HT-29 (cell line): ENCODE measurements around the gene AARS2. TPM values are rescaled to one million over a fixed set of nuclear protein-coding genes. Genes with fewer than 3 reads are reported as not detected.
"Not testable (repeated sequence)": the region's sequence is repeated elsewhere in the genome, so short reads cannot be mapped to it uniquely, and the experiment has no call there.

Experiments
- DNase-seq: peaks from one replicate; pipeline ENCODE4 v3.0.0-alpha.2; 2015; ENCODE audit warnings: low spot score
- total RNA-seq: library from RNA; depleted of rRNA; stranded (reverse); fragments of >200 nt; shearing (Covaris generic); gene quantifications from 2 replicates; pipeline ENCODE4 v1.2.3, GENCODE V29; 2014; rRNA removed

Gene AARS2
- 27.7 and 30.6 TPM in 2 replicates for total RNA-seq

DNA sequence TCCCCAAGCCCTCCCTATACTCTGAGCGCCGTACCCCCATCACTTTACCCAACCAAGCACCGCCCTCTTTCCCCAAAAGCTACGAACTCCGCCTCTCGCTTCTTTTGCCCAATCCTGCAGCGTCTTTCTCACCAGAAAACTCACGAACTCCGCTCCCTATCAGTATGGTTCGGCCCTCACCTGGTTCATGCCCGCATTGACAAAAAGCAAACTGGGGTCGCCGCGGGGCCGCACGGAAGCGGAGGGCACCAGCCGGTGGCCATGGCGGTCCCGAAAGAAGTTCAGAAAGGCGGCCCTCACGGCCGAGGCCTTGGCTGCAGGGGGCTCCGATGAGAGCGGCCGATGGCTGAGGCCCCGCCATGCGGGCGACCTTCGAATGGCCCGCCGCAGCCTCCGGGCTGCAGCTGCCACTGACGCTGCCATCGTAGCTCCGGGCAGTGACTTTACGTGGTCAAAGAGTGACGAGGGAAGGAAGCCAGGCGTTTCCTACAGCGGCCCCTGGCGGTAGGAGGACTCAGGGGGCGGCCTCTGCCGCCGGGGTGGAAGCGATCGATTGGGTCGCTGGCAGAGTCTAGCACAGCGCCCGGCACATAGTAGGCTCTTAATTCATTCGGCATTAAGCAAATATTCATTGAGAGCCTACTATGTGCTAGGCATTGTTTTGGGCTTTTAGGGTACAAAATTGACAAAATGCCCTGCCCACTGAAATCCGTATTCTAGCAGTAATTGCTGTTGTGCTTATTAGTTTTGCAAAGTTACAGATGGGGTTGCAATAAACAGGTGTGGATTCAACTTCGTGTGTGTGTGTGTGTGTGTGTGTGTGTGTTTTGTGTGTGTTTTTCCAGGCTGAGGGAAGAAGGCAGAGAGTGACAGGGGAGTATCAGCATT is at the start of gene AARS2:
TSS of gene AARS2 (minus strand) at position 447 of the 888 bp plus-strand sequence. CDS start at position 423, 24 bp downstream.
- peak; percentile 92 for DNase-seq

DNA sequence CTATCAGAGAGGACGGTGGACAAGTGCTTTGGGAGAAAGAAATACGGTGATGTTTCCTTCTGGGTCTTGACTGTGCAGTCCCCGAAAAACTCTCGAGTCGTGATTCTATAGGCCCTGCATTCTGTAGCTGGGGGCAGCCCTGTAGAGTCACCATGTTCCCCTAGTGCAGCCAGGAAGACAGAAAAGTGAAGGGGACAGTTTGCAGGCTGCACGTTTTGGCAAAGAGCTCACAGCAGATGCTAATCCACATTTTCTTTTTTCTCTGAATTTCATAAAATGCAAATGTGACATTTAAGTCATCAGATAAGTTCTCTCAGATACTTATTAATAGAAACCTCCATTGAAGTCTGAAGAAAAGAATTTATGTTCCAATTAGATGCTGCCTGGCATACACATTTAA is 48.8 kb upstream of the AARS2 start:
- DNase-seq = no peak

DNA sequence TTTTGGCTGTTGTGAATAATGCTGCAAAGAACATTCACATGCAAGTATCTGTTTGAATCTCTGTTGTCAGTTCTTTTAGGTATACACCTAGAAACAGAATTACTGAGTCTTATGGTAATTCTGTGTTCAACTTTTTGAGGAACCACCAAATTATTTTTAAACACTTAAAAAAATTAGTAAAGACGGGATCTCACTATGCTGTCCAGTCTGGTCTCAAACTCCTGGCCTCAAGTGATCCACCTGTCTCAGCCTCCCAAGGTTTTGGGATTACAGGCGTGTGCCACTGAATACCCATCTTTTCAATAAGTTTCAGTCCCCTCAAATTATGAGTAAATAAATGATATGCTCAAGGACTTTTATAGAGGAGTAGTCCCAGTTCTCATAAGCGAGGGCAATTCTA is 46.8 kb upstream of the AARS2 start:
- DNase-seq = no peak

DNA sequence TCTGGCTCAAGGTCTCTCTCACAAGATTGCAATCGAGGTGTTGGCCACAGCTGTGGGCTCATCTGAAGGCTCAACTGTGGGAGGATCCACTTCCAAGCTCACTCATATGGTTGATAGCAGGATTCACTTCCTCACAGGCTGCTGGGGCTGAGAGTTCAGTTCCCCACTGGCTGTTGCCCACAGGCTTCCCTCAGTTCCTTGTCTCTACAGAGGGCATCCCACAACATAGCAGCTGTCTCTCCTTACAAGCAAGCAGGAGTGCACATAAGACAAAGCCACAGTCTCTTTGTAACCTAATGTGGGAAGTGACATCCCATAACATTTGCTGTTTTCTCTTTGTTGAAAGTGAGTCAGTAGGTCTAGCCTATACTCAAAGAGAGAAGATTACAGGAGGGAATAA is 43.3 kb upstream of the AARS2 start:
- no peak for DNase-seq

DNA sequence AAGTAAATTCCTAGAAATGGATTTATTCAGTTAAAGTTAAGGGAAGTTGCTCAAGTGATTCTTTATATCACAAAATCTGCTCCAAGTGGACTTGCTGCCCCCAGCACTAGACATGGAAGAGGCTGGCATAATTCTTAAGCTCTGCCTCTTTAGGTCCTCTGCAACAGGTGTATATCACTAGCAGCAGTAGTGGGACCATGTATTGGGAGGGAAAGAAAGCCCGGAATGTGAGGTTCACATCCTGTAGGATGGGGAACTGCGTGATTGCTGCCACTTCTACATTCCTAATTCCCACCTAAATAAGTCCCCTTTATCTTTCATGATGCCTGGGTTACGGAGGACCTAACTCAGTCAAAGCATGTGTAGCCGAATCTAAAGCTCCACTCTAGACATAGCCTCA is 42.5 kb upstream of the AARS2 start:
- DNase-seq = no peak

DNA sequence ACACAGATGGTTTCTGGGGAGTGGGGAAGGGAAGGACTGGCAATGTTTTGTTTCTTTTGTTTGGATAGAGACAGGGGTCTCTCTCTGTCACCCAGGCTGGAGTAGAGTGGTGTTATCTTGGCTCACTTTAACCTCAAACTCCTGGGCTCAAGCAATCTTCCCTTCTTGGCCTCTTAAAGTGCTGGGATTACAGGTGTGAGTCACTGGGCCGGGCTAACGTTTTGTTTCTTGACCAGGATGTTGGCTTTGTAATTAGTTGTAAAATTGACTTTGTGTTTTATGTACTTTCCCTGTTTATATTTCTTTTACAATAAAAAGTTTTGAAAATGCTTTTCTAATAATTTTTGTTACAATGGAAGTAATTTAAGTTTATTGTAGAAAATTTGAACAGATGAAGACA is 40.2 kb upstream of the AARS2 start:
- DNase-seq = no peak

DNA sequence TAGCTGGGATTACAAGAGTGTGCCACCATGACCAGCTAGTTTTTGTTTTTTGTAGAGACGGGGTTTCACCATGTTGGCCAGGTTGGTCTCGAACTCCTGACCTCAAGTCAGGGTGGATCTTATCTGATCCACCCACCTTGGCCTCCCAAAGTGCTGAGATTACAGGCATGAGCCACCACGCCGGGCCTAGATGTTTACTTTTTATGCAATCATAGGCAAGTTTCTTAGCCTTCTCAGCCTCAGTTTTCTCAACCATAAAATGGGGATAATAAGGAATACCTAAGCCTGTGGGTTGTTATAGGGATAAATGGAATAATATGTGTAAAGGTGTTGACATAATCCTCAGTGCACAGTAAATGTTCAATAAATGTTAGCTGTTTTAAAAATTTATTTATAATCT is 39.1 kb upstream of the AARS2 start:
- no peak for DNase-seq

DNA sequence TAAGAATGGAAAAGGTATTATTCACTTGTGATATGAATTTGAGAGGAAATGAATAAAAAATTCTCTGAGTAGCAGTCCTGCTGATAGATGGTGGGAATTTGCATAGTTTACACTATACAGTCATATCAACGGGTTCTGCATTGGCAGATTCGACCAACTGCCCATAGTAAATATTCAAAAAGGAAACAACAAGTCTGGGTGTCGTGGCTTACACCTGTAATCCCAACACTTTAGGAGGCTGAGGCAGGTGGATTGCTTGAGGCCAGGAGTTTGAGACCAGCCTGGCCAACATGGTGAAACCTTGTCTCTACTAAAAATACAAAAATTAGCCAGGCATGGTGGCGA is 37.5 kb upstream of the AARS2 start:
- not testable (repeated sequence) for DNase-seq

DNA sequence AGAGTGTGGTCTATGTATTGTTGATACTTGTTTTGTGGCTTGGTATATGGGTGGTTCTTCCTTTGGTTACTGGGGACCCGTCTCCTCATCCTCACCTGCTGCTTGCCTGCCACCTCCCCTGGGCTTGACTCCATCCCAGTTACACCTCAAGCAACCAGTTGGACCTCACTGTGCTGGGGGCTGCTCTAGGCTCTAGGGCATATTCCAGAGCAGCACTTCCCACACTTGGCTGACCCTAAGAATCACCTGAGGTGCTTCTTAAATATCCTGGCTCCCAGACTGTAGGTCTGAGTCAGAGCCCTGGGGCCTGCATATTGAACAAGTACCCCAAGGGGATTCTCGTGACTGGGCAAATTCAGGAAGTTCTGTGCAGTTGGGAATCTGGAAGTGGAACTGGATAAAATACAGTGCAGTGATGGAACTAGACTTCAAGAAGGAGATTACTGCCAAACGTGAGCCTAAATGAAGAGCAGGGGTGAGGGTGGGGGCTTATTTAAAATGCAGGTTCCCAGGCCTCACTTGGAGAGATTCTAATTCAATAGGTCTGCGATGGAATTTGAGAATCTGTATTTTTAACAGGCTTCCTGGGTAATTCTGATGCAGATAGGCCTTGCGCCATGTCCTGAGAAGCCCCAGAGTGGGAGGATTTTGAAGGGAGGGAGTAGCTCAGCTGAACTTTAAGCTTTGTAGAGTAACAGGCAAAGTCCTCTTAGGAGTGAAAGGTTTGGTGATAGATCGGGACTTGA is 36.9 kb upstream of the AARS2 start:
- no peak for DNase-seq

DNA sequence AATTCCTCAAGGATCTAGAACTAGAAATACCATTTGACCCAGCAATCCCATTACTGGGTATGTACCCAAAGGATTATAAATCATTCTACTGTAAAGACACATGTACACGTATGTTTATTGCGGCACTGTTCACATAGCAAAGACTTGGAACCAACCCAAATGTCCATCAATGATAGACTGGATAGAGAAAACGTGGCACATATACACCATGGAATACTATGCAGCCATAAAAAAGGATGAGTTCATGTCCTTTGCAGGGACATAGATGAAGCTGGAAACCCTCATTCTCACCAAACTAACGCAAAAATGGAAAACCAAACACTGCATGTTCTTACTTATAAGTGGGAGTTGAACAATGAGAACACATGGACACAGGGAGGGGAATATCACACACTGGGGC is 33.7 kb upstream of the AARS2 start:
- DNase-seq = not testable (repeated sequence)

DNA sequence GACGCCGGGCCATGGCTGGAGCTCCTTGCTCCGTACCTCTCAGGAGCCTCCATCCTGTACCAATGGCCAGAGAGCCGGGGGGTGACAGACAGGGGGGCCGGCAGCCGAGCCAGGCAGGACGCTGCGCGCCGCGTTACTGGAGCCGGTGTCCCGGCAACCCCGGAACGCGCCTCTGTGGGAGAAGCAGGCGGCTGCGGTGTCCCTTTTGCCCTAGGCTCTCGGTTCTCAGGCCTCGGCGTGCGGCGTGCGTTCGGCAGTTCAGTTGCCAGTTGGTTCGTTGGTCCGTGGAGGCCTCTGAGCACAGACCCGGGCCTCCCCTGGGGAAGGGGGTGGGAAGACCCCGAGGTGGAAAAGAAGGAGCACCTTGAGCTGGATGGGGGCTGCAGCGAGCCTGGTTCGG is 29.3 kb upstream of the AARS2 start, which contains the start of gene SPATS1:
TSS of gene SPATS1 (plus strand) at position 162 of the 400 bp plus-strand sequence. CDS start 446 bp downstream, outside the sequence.
- no peak for DNase-seq

DNA sequence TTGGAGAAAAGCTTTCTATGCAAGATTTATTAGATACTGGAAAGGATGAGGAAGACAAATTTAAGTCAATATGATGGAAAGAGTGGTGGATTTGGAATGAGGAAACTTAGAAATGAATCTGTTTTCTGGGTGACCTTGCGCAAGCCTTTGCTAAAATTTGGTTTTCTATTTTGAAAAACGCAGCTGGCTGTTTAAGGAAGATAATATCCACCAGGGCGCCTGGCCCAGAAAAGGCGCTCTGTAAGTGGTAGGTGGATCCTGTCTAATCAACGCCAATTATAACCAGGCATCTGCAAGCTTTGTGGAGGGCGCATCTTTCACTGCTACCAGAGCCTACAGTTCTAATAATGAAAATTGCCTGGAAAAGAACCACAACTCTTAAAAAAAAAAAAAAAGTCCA is 28.9 kb upstream of the AARS2 start:
- no peak for DNase-seq

DNA sequence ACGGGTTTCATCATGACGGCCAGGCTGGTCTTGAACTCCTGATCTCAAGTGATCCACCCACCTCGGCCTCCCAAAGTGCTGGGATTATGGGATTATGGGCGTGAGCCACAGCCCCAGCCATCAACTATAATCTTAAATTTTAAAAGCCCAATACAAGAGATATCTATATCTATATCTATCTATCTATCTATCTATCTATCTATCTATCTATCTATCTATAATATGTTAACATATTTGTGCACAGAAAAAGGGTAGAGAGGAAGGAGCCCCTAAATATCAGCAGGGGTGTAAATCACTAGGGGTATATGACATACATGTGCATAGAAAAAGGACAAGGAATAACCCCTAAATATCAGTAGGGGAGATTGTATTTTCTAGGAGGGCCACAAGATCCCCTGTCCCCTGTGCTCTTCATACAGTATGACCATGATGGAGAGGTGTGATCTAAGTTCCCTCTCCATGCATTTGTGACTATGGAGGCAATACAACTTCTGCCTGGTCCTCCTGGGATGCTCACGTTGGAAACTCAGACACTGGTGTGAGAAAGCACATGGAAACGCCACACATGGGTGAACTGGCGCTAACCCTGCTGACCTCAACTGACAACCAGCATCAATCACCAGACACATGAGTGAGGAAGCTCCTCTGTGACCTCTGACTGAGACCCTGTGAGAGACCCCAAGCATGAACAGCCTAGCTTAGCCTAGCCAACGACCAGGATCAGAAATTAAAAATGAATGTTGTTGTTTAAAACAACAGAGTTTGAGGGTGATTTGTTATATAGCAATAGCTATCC is 28.1 kb upstream of the AARS2 start:
- no peak for DNase-seq

DNA sequence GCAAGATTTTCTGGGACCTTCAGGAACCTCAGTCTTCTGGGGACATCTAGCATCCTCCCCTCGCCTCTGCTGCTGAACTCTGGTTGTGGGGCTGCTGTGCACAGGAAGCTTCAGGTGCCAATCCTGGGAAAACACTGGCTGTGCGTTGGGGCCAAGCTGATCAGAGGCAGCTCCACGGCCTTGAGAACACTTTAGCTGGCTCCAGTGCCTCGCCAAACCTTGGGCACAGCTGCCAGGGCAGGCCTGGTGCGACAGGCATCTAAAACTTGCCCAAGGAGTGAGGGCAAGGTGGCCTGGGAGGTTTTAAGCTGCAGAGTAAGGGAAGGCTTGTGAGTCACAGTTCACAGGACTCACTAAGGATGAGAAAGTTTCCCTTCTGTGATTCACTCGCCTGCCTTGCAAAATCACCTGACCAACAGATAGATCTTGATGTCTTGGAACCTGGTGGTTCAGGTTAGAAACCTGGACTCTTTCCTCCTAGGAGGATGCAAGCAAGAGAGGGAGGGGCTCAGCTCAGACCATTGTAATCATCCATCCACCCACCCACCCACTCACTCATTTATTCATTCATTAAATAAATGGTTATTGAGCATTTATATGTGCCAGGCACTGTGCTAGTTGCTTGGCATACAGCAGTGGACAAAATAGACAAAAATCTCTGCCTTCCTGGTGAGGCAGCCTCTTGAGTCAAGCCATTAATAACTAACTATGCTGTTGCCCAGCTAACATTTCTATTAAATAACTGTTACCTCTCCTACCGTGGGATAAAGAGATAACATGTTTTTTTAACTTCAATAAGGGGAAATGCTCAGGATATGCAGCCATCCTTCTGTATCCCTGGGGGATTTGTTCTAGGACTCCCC is 26.8 kb upstream of the AARS2 start:
- no peak for DNase-seq

DNA sequence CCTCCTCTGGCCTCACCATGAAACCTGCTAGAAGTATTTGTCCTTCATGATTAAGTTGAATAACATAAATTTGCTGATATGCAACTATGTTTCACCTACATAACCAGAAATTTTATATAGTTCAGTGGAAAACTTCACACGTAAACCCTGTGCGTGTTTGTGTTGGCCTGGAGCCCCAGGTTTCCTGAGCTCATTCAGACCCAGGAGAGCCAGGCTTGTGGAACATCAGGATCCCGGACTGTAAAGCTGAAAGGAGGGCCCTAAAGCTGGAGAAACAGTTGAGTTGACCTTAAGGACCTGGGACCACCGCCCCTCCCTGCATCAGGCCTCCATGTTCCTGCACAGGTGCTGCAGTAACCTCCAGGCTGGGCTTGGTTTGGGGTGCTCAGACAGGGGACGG is 26.2 kb upstream of the AARS2 start:
- DNase-seq = no peak

DNA sequence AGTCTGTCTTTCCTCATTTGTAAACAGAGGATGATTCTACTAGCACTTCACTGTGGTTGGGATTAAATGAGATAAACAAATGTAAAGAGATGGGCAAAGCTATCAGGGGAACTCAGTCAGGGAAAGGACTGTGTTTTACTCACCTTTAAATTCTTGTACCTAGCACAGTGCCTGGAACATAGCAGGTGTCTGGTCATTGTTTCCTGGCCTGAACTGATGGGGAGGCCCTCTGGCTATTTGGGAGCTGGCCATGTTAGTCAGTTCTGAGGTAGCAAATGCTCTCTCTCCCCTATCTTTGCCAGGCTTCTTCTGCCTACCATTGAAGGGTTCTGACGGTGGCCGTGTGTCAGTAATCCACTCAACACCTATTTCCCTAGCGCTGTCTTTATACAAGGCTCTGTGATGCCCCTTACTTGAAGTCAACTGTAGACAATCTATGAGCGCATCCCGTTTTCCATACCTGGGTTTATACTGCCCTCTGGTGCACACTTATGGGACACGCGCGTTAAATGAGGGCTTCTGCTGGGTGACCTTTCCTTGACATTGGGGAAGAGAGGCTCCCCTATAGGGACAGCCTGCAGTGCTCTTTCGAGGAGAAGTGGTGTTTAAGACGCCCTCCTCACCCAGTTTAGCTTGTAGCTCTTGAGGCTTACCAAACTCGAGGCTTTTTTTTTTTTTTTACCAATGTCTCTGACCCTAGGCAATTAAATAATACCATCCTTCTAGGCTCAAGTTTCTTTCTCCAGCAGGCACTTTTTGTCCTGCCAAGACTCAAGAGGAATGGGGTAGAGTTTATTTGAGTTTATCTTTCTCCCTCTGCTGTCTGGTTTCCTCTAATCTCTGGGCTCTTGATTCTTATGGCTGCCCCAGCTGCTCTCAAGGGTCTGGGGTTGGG is 25.3 kb upstream of the AARS2 start:
- peak; percentile 77 for DNase-seq

DNA sequence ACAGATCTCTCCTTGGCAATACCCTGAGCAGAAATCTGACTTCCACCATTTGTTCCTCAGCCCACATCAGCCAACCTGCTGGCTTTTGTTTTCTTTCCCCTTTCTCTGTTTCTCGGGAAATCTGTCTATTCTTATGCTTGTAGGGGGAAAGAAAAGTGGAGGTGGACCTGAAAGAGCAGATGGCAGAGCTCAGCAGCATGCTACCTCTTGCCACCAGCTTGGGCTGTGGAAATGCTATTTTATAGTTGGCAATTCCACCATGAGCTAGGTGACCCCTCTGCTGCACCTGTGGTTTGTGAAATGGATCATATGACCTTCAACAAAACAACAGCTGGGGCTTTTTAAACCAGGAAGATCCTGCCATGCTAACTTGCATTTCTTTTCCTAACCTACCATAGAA is 22.5 kb upstream of the AARS2 start:
- no peak for DNase-seq

DNA sequence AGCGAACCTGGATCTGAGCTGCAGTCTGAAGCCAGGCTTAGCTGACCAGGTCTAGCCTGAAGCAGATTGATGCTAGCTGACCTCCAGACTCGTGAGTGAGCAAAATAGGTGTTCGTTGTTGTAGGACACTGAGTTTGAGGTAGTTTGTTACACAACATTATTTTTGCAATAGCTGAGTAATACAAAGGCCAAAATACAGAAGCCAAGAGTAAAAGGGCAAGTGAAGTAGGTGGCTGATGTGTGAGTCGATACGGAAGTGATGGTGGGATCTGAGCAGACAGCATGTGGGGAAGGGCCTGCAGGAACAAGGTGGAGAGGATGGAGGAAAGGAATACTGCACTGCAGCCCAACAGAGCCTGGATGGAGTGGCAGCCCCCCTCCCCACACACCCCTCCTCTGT is 20.8 kb upstream of the AARS2 start:
- no peak for DNase-seq

DNA sequence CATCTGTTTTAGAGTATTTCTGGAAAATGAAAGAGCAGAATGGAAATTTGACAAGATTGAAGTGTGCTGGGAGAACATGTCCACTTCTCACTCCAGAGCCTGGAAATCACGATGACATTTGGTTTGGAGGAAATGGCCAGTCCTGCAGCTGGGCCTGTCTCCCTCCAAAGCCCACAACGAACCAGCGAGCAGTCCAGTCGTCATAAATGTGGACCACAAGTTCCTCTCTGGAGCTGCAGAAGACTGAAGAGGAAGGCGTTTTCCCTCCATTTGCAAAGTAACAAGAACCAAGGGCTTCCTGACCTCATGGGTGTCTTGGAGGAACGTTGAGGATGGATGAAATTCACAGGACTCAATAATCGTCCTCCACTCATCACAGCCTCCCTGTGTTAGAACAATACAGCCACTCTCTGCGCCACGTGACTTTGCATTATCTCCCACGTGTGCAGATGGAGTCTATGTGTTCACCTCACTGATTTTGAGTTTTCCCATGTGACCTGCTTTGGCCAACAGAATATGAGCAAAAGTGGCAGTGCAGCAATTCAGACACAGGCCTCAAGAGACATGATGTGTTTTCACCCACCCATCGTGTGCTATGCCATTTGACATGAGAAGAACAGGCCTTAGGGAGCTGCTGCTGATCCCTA is 20.2 kb upstream of the AARS2 start:
- no peak for DNase-seq
